ENCODE results near the gene CLDN14.
A peak's percentile ranks its signal among the peaks of the same experiment; 100 is the strongest.

CLDN14 gene

DNA sequence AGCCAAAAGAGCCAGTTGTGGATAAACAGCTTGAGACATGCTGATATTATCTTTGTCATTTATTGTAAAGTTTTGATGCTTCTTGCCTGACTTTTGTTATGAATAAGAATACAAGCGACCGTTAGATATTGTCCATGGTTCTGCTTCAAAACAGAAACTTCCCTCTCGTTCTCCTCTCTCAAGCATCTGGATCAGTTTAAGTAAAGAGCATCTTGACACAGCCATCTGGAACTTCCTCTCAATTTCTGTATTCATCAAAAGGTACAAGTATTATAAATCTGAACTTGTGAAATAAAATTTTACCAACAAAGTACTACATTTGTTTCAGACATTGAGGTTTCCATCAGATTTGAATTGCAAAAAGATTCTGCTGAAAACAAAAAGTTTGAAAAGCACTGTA, 36.4 kb upstream of the CLDN14 start:
- FAIRE-seq: no peak
- no peak for TF ChIP-seq POLR2A (IDR thresholded peaks at IDR 0.05; ENCODE audit: low read depth, low read length)
- TF ChIP-seq POLR2AphosphoS5 (IDR thresholded peaks at IDR 0.05; ENCODE audit: low read depth, low read length): no peak
- DNase-seq (ENCODE audit: insufficient read length, low spot score): no peak

DNA sequence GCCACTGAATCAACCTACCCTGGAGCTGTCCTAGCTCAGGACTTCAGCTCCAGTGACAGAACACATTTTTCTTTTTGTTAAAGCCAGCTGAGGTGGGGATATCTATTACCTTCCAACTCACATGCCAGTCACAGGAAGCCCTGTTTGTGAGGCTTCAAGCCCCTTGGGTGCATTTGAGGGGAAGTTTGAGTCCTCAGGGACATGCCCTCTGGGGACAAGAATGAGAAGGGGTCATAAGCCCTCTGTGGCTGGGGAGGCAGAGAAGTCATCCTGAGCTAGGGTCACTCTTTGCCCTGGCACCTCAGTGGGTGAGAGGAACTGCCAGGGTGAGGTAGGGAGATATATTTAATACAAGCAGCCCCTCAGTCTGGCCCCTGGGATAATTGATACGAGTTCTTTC, 33.5 kb upstream of the CLDN14 start:
- TF ChIP-seq POLR2A (IDR thresholded peaks at IDR 0.05; ENCODE audit: low read depth, low read length) (no peak), POLR2AphosphoS5 (IDR thresholded peaks at IDR 0.05; ENCODE audit: low read depth, low read length) (no peak), POU2F2 (IDR thresholded peaks at IDR 0.05; ENCODE audit: low read depth, low read length) (no peak), SPI1 (IDR thresholded peaks at IDR 0.05; ENCODE audit: low read depth, low read length) (no peak), PAX5 (IDR thresholded peaks at IDR 0.05; ENCODE audit: insufficient read depth, low read length, severe bottlenecking) (no peak), TAF1 (IDR thresholded peaks at IDR 0.05; ENCODE audit: low read depth, low read length) (no peak)
- no peak for FAIRE-seq
- DNase-seq (ENCODE audit: insufficient read length, low spot score): no peak

DNA sequence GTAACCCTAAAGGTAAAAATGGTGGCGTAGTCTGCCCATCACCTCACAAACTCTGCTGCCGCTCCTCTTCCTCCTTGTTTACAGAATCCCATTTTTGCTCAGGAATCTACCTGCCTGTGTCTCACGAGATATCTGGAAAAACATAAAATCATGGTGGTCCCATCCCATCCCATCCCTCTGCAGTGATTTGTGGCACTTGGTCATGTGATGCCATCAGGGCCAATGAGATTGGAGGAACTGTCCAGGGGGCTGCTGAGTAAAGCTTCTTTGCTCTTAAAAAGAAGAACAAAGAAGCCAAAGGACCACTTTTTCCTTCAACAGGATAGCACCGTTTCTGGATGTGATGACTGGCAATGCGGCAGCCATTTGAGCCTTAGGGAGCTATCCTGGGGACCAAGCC, 33.0 kb upstream of the CLDN14 start:
- FAIRE-seq (peak; percentile 75), DNase-seq (ENCODE audit: insufficient read length, low spot score) (no peak)
- TF ChIP-seq TAF1 (IDR thresholded peaks at IDR 0.05; ENCODE audit: low read depth, low read length): no peak
- TF ChIP-seq SPI1 (IDR thresholded peaks at IDR 0.05; ENCODE audit: low read depth, low read length): no peak
- TF ChIP-seq POU2F2 (IDR thresholded peaks at IDR 0.05; ENCODE audit: low read depth, low read length): no peak
- no peak for TF ChIP-seq POLR2A (IDR thresholded peaks at IDR 0.05; ENCODE audit: low read depth, low read length)
- TF ChIP-seq PAX5 (IDR thresholded peaks at IDR 0.05; ENCODE audit: insufficient read depth, low read length, severe bottlenecking): no peak
- TF ChIP-seq POLR2AphosphoS5 (IDR thresholded peaks at IDR 0.05; ENCODE audit: low read depth, low read length): no peak

DNA sequence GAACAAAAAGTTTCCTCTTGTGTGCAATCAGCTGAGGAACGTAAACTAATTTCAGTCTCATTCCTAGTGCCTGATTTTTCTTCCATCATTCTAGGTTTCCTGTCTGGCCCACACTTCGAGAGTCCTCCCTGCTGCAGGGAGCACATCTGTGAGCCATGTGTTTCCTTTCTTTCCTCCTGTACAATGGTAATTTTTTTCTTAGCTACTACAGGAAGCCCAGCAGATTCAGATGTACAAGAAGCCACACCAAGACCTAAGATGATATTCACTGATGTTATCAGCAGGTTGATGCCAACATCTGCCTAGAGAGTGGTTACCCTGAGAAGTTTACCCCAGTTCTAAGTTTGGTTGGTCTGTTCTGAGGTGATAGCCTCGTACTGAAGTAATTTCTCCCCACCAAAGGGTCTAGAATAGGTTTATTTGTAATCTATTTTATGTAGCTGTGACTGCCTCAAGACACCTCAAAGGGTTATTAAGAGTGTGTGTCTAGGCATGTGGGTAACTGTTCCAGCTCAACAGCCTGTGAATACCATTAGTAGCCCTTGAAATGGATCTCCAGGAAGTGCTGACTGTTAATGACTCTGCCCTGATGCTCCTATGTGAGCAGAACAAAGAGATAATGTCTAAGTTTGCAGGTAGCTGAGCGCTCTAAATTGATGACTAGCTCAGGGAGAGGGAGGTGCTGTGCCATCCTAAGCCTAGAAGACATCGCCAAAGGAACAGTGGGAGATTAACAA, 31.7 kb upstream of the CLDN14 start:
- TF ChIP-seq PAX5 (IDR thresholded peaks at IDR 0.05; ENCODE audit: insufficient read depth, low read length, severe bottlenecking): no peak
- FAIRE-seq (peak; percentile 52), DNase-seq (ENCODE audit: insufficient read length, low spot score) (no peak)

DNA sequence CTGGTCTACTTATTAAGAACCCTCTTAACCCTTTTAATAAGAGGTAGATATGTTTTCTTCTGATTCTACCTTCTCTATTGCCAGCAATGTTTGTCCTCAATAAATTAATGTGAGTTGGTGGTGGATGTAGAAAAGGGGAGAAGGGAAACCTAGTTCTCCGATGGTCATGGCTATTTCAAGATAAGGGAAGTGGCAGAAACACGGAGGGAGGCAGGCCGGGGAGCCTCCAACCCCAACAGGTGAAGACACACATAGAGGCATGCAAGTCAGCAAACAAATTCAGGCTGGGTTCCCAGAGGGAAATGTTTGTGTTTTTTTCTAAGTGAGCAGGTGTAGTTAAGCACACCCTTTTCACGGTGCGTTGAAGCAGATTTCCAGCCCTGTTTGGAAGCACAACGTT, 31.0 kb upstream of the CLDN14 start:
- peak; percentile 55 for FAIRE-seq
- TF ChIP-seq PAX5 (IDR thresholded peaks at IDR 0.05; ENCODE audit: insufficient read depth, low read length, severe bottlenecking): no peak
- peak; percentile 70 for TF ChIP-seq SPI1 (IDR thresholded peaks at IDR 0.05; ENCODE audit: low read depth, low read length)
- no peak for DNase-seq (ENCODE audit: insufficient read length, low spot score)

DNA sequence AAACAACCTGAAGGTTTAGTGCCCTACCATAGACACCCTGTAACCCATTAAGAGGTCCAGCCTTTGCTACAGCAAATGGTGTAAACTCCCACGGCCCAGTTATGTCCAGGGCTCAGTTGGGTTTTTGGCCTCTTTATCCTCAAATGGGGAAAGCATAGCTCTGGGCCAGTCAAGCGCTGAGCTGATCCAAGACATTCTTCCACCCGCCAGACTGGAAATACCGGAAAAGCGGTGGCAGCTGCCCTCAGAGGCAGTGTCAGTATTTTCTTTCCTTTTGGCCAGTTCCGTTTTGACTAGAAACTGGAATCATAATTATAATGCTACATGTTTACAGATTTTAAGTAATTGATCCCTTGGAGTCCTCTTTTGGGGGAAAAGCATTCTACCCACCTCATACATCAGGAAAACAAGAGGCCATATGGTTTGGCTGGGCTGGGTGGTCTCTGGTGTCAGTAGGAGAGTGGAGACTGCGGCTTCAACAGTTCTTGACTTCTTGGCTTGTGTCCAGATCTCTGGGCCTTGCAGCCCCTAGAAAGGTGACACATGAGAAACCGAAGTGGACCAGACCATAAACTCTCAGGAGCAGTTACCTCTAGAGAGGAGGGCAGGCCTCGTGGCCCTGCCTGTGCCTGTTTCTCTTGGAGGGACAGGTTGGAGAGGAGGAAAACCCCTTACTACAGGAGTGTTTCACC, 30.2 kb upstream of the CLDN14 start:
- FAIRE-seq: no peak
- no peak for DNase-seq (ENCODE audit: insufficient read length, low spot score)
- TF ChIP-seq POLR2A (IDR thresholded peaks at IDR 0.05; ENCODE audit: low read depth, low read length) (no peak), POLR2AphosphoS5 (IDR thresholded peaks at IDR 0.05; ENCODE audit: low read depth, low read length) (no peak), SPI1 (IDR thresholded peaks at IDR 0.05; ENCODE audit: low read depth, low read length) (no peak), POU2F2 (IDR thresholded peaks at IDR 0.05; ENCODE audit: low read depth, low read length) (no peak), TAF1 (IDR thresholded peaks at IDR 0.05; ENCODE audit: low read depth, low read length) (no peak), PAX5 (IDR thresholded peaks at IDR 0.05; ENCODE audit: insufficient read depth, low read length, severe bottlenecking) (no peak)

DNA sequence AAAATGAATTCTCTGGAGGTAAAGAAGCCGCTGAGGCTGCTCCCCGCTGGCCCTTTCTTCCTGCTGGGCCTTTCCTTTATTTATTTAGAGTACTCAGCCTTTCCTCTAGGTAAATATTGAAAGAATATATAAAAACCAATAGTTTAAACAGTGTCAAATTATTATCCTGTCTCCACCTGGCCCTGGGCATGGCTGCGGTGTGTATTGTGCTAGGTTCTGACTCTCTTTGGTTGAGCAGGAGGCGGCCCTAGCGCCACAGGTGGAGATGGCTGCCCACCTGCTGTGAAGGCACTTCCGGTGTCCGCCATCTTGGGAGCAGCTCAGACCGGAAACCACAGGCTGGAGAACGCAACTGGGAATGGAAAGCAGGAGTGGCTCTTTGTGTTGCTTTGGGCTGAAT, 29.0 kb upstream of the CLDN14 start:
- TF ChIP-seq POLR2A (IDR thresholded peaks at IDR 0.05; ENCODE audit: low read depth, low read length): no peak
- TF ChIP-seq SPI1 (IDR thresholded peaks at IDR 0.05; ENCODE audit: low read depth, low read length): no peak
- no peak for TF ChIP-seq TAF1 (IDR thresholded peaks at IDR 0.05; ENCODE audit: low read depth, low read length)
- no peak for TF ChIP-seq POLR2AphosphoS5 (IDR thresholded peaks at IDR 0.05; ENCODE audit: low read depth, low read length)
- TF ChIP-seq PAX5 (IDR thresholded peaks at IDR 0.05; ENCODE audit: insufficient read depth, low read length, severe bottlenecking): no peak
- TF ChIP-seq POU2F2 (IDR thresholded peaks at IDR 0.05; ENCODE audit: low read depth, low read length): no peak
- FAIRE-seq (no peak), DNase-seq (ENCODE audit: insufficient read length, low spot score) (no peak)

DNA sequence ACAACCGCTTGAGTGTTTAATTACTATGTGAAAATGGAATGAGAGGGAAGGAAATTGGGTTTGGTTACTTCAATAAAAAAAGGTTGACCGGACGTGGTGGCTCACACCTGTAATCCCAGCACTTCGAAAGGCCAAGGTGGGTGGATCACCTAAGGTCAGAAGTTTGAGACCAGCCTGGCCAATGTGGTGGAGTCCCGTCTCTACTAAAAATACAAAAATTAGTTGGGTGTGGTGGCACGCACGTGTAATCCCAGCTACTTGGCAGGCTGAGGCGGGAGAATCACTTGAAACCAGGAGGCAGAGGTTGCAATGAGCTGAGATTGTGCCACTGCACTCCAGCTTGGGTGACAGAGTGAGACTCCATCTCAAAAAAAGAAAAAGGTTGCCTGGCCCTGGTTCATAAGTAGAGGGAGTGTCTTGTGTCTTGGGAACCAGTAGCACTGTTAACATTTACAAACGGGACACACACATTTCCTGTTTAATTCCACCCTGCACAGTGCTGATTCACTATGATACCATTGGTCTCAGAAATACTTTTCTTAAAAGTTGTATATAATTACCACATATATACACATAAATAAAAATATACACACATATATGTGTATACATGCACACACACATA, 27.6 kb upstream of the CLDN14 start:
- FAIRE-seq (no peak), DNase-seq (ENCODE audit: insufficient read length, low spot score) (no peak)
- TF ChIP-seq POLR2AphosphoS5 (IDR thresholded peaks at IDR 0.05; ENCODE audit: low read depth, low read length): no peak
- no peak for TF ChIP-seq SPI1 (IDR thresholded peaks at IDR 0.05; ENCODE audit: low read depth, low read length)
- TF ChIP-seq POU2F2 (IDR thresholded peaks at IDR 0.05; ENCODE audit: low read depth, low read length): no peak
- TF ChIP-seq PAX5 (IDR thresholded peaks at IDR 0.05; ENCODE audit: insufficient read depth, low read length, severe bottlenecking): no peak
- TF ChIP-seq TAF1 (IDR thresholded peaks at IDR 0.05; ENCODE audit: low read depth, low read length): no peak
- no peak for TF ChIP-seq POLR2A (IDR thresholded peaks at IDR 0.05; ENCODE audit: low read depth, low read length)

DNA sequence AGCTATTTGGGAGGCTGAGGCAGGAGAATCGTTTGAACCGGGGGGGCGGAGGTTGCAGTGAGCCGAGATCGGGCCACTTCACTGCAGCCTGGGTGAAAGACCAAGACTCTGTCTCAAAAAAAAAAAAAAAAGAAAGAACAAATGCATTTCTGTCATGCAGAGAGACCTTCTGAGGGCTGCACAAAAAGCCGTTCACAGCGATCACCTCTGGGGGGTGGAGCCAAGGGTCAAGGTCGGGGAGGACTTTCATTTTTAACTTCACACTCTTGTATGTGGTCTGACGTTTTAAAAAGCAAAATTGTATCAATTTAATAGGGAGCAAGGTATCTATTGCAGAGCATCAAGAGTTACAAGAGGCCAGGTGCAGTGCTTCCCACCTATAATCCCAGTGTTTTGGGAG, 26.6 kb upstream of the CLDN14 start:
- DNase-seq (ENCODE audit: insufficient read length, low spot score) (no peak), FAIRE-seq (no peak)
- TF ChIP-seq SPI1 (IDR thresholded peaks at IDR 0.05; ENCODE audit: low read depth, low read length) (no peak), TAF1 (IDR thresholded peaks at IDR 0.05; ENCODE audit: low read depth, low read length) (no peak), POLR2AphosphoS5 (IDR thresholded peaks at IDR 0.05; ENCODE audit: low read depth, low read length) (no peak), POU2F2 (IDR thresholded peaks at IDR 0.05; ENCODE audit: low read depth, low read length) (no peak), POLR2A (IDR thresholded peaks at IDR 0.05; ENCODE audit: low read depth, low read length) (no peak), PAX5 (IDR thresholded peaks at IDR 0.05; ENCODE audit: insufficient read depth, low read length, severe bottlenecking) (no peak)
